H1 (cell line): ENCODE measurements around the gene ADGRE2. TPM values are rescaled to one million over a fixed set of nuclear protein-coding genes. Genes with fewer than 3 reads are reported as not detected.

Experiments
- CTCF ChIA-PET: fragments of 300-600 bp; sonication (Branson Sonifier 250); formaldehyde crosslinking; loops from one replicate; lab custom pipeline; 2021; ENCODE audit not compliant: partially characterized antibody; lab: Charles Lee
- POLR2A ChIA-PET: fragments of 300-600 bp; sonication (Branson Sonifier 250); formaldehyde crosslinking; loops from one replicate; lab custom pipeline; 2021; ENCODE audit warnings: inconsistent platforms; ENCODE audit not compliant: partially characterized antibody; lab: Charles Lee
- DNase-seq, 2 experiments: peaks; one replicate each; pipeline versions ENCODE4 v3.0.0 to v3.0.0-alpha.2; 2010 to 2022; ENCODE audit warnings: low spot score in 2 of 2, low read depth in 1 of 2, mixed read lengths in 1 of 2
- FAIRE-seq: peaks from 2 replicates; lab custom pipeline; 2011; peaks lifted over from hg19 to GRCh38; lab: Jason Lieb, UNC
- H2AFZ ChIP-seq: 2 replicates; pipeline ENCODE4 v1.8.1; 2012; ENCODE audit warnings: low read length, inconsistent platforms
- H2AK5ac ChIP-seq: 2 replicates; pipeline ENCODE4 v1.6.1; 2013; ENCODE audit warnings: low read depth, low read length
- H2BK120ac ChIP-seq: replicated peaks from 2 replicates; pipeline ENCODE3; 2013; ENCODE audit warnings: low read depth, low read length, inconsistent platforms
- H2BK12ac ChIP-seq: 2 replicates; pipeline ENCODE4 v1.6.1; 2013; ENCODE audit warnings: low read depth, low read length
- H2BK15ac ChIP-seq: 2 replicates; pipeline ENCODE4 v1.6.1; 2013; ENCODE audit warnings: low read length
- H2BK20ac ChIP-seq: 2 replicates; pipeline ENCODE4 v1.6.1; 2013; ENCODE audit warnings: low read length
- H2BK5ac ChIP-seq: 2 replicates; pipeline ENCODE4 v1.6.1; 2013; ENCODE audit warnings: low read depth, low read length
- H3K14ac ChIP-seq: 2 replicates; pipeline ENCODE4 v1.6.1; 2013; ENCODE audit warnings: inconsistent platforms; ENCODE audit not compliant: insufficient read length
- H3K18ac ChIP-seq: 2 replicates; pipeline ENCODE4 v1.6.1; 2013; ENCODE audit warnings: low read length; ENCODE audit errors: extremely low read depth
- H3K23ac ChIP-seq: 2 replicates; pipeline ENCODE4 v1.6.1; 2013; ENCODE audit warnings: inconsistent platforms; ENCODE audit not compliant: insufficient read length
- H3K23me2 ChIP-seq: 2 replicates; pipeline ENCODE4 v1.6.1; 2013; ENCODE audit warnings: low read depth, low read length
- H3K27ac ChIP-seq: 2 replicates; pipeline ENCODE4 v1.6.1; 2011; ENCODE audit warnings: low read depth, low read length, inconsistent platforms
- H3K27me3 ChIP-seq, 4 experiments: replicated peaks in 1 of 4; 1 replicate in 1 of 4; 2 replicates in 3 of 4; pipeline versions ENCODE4 v1.6.1 to v1.8.1; 2011 to 2013; ENCODE audit warnings: low read length in 3 of 4, mild to moderate bottlenecking in 3 of 4, inconsistent platforms in 2 of 4, mixed read lengths in 2 of 4, moderate library complexity in 1 of 4; ENCODE audit not compliant: control insufficient read depth in 3 of 4, insufficient read depth in 3 of 4; ENCODE audit errors: extremely low read depth in 1 of 4
- H3K36me3 ChIP-seq, 4 experiments: 2 replicates each; pipeline versions ENCODE4 v1.6.1 to v1.8.1; 2011 to 2013; ENCODE audit warnings: mild to moderate bottlenecking in 4 of 4, low read length in 3 of 4, moderate library complexity in 2 of 4, control low read depth in 1 of 4, inconsistent platforms in 1 of 4; ENCODE audit not compliant: insufficient read depth in 4 of 4, control insufficient read depth in 2 of 4
- H3K4ac ChIP-seq: replicated peaks from 2 replicates; pipeline ENCODE3; 2013; ENCODE audit warnings: low read length, low read depth, mixed read lengths, inconsistent platforms; ENCODE audit not compliant: insufficient read length
- H3K4me1 ChIP-seq, 4 experiments: replicated peaks in 1 of 4; 1 replicate in 1 of 4; 2 replicates in 3 of 4; pipeline versions ENCODE4 v1.6.1 to v1.8.1; 2011 to 2013; ENCODE audit warnings: low read length in 3 of 4, inconsistent platforms in 2 of 4, mixed read lengths in 1 of 4; ENCODE audit not compliant: insufficient read depth in 4 of 4, control insufficient read depth in 3 of 4
- H3K4me2 ChIP-seq, 2 experiments: 2 replicates each; pipeline versions ENCODE4 v1.6.1 to v1.8.1; 2011 to 2013; ENCODE audit warnings: low read depth in 2 of 2, low read length in 2 of 2, control low read depth in 1 of 2, inconsistent platforms in 1 of 2, mild to moderate bottlenecking in 1 of 2; ENCODE audit not compliant: insufficient read depth in 1 of 2
- H3K4me3 ChIP-seq, 4 experiments: fragments of 200-600, 300-600 bp in 1 of 4; sonication (generic), shearing (Covaris generic), sonication (Bioruptor Twin) in 1 of 4; 2 replicates each; pipeline versions ENCODE4 v1.5.1 to v1.8.1; 2011 to 2016; ENCODE audit warnings: low read length in 4 of 4, low read depth in 3 of 4, control low read depth in 2 of 4, inconsistent platforms in 2 of 4, mild to moderate bottlenecking in 2 of 4, mixed read lengths in 1 of 4, moderate library complexity in 1 of 4; ENCODE audit not compliant: insufficient read depth in 2 of 4; ENCODE audit errors: extremely low read depth in 1 of 4
- H3K56ac ChIP-seq: replicated peaks from 2 replicates; pipeline ENCODE3; 2013; ENCODE audit warnings: low read depth, mild to moderate bottlenecking, mixed read lengths, low read length, inconsistent platforms; ENCODE audit not compliant: insufficient read length
- H3K79me1 ChIP-seq: 2 replicates; pipeline ENCODE4 v1.6.1; 2013; ENCODE audit warnings: low read depth, low read length, control low read depth
- H3K79me2 ChIP-seq, 2 experiments: 2 replicates each; pipeline versions ENCODE4 v1.6.1 to v1.8.1; 2012 to 2013; ENCODE audit warnings: low read length in 2 of 2, mild to moderate bottlenecking in 2 of 2, inconsistent platforms in 1 of 2; ENCODE audit not compliant: insufficient read depth in 2 of 2, control insufficient read depth in 1 of 2
- H3K9ac ChIP-seq, 4 experiments: replicated peaks in 1 of 4; 1 replicate in 1 of 4; 2 replicates in 3 of 4; pipeline versions ENCODE4 v1.6.1 to v1.8.1; 2011 to 2013; ENCODE audit warnings: low read depth in 3 of 4, low read length in 3 of 4, control low read depth in 2 of 4, mild to moderate bottlenecking in 2 of 4, moderate library complexity in 2 of 4, inconsistent platforms in 1 of 4; ENCODE audit errors: extremely low read depth in 1 of 4
- H3K9me3 ChIP-seq, 2 experiments: 2 replicates each; pipeline versions ENCODE4 v1.6.1 to v1.8.1; 2012 to 2013; ENCODE audit warnings: mild to moderate bottlenecking in 2 of 2, moderate library complexity in 2 of 2, control low read depth in 1 of 2, inconsistent platforms in 1 of 2, low read depth in 1 of 2, low read length in 1 of 2, mixed read lengths in 1 of 2; ENCODE audit not compliant: insufficient read depth in 2 of 2
- H4K20me1 ChIP-seq, 2 experiments: replicated peaks in 1 of 2; 2 replicates each; pipeline versions ENCODE3 to v1.8.1; 2011 to 2013; ENCODE audit warnings: inconsistent platforms in 2 of 2, low read length in 2 of 2, mild to moderate bottlenecking in 1 of 2; ENCODE audit not compliant: insufficient read depth in 2 of 2, control insufficient read depth in 1 of 2
- H4K5ac ChIP-seq: 2 replicates; pipeline ENCODE4 v1.6.1; 2013; ENCODE audit warnings: low read length, low read depth, mixed read lengths, inconsistent platforms; ENCODE audit not compliant: insufficient read length
- H4K8ac ChIP-seq: 2 replicates; pipeline ENCODE4 v1.8.0; 2013; ENCODE audit warnings: mild to moderate bottlenecking, moderate library complexity, low read length, inconsistent platforms; ENCODE audit not compliant: insufficient read depth; ENCODE audit errors: extremely low read depth
- H4K91ac ChIP-seq: replicated peaks from 2 replicates; pipeline ENCODE3; 2013; ENCODE audit warnings: low read length, mixed read lengths, inconsistent platforms; ENCODE audit not compliant: insufficient read length
- GABPA ChIP-seq: IDR thresholded peaks from 2 replicates; pipeline ENCODE4 v1.6.1; 2011; ENCODE audit warnings: mild to moderate bottlenecking, low read length, moderate library complexity, borderline replicate concordance; ENCODE audit not compliant: insufficient read depth
- HDAC2 ChIP-seq, 2 experiments: fragments of 300-600 bp in 1 of 2; sonication (generic) in 1 of 2; IDR thresholded peaks; 2 replicates each; pipeline ENCODE4 v1.6.1; 2011 to 2012; ENCODE audit warnings: low read depth in 2 of 2, low read length in 2 of 2, mild to moderate bottlenecking in 2 of 2, moderate library complexity in 2 of 2, borderline replicate concordance in 1 of 2, inconsistent platforms in 1 of 2
- MAFK ChIP-seq: IDR thresholded peaks from 2 replicates; pipeline ENCODE4 v1.6.1; 2012; ENCODE audit warnings: low read depth, mild to moderate bottlenecking, improper control_type of control experiment, low read length
- NANOG ChIP-seq: IDR thresholded peaks from 2 replicates; pipeline ENCODE4 v1.6.1; 2011; ENCODE audit warnings: low read length, low read depth, mild to moderate bottlenecking, inconsistent platforms; ENCODE audit not compliant: insufficient read depth, poor library complexity, severe bottlenecking
- PHF8 ChIP-seq: fragments of 200-600 bp; sonication (generic); conservative IDR thresholded peaks from 2 replicates; pipeline ENCODE4 v1.7.1; 2012; ENCODE audit warnings: low read depth, mild to moderate bottlenecking, inconsistent platforms, low read length, moderate library complexity
- RAD21 ChIP-seq, 2 experiments: IDR thresholded peaks in 1 of 2; conservative IDR thresholded peaks in 1 of 2; 2 replicates each; pipeline ENCODE4 v1.6.1; 2011; ENCODE audit warnings: low read depth in 2 of 2, low read length in 2 of 2, improper control_type of control experiment in 1 of 2, inconsistent platforms in 1 of 2, mild to moderate bottlenecking in 1 of 2, moderate library complexity in 1 of 2
- RFX5 ChIP-seq: IDR thresholded peaks from 2 replicates; pipeline ENCODE4 v1.6.1; 2011; ENCODE audit warnings: low read depth, low read length, improper control_type of control experiment, borderline replicate concordance
- SIRT6 ChIP-seq: IDR thresholded peaks from one replicate; pipeline ENCODE4 v1.7.1; 2012; ENCODE audit warnings: low read length, inconsistent platforms
- SP2 ChIP-seq: IDR thresholded peaks from 2 replicates; pipeline ENCODE4 v1.6.1; 2012; ENCODE audit warnings: mild to moderate bottlenecking, low read length, inconsistent platforms
- SP4 ChIP-seq: IDR thresholded peaks from 2 replicates; pipeline ENCODE4 v1.6.1; 2012; ENCODE audit warnings: low read length, inconsistent platforms
- SUZ12 ChIP-seq: fragments of 200-600 bp; sonication (generic); IDR thresholded peaks from 2 replicates; pipeline ENCODE4 v1.6.1; 2012; ENCODE audit warnings: mild to moderate bottlenecking, inconsistent platforms, low read length, moderate library complexity, mixed read lengths
- TAF7 ChIP-seq: optimal IDR thresholded peaks from 2 replicates; pipeline ENCODE3; 2011; ENCODE audit warnings: low read depth, mild to moderate bottlenecking, inconsistent platforms, low read length, moderate library complexity, borderline replicate concordance
- TCF12 ChIP-seq: IDR thresholded peaks from 2 replicates; pipeline ENCODE4 v1.6.1; 2011; ENCODE audit warnings: low read depth, mild to moderate bottlenecking, low read length
- WGBS, 2 experiments: shearing (Covaris generic) in 1 of 2; methylation state at CpG; one replicate each; pipeline versions ENCODE4 v1.1.6 to v1.1.7; 2013 to 2015; ENCODE audit warnings: low lambda C conversion rate in 2 of 2, mixed read lengths in 2 of 2, inconsistent platforms in 1 of 2, low coverage in 1 of 2, missing lambda C conversion rate in 1 of 2; ENCODE audit not compliant: insufficient replicate concordance in 2 of 2, insufficient coverage in 1 of 2, insufficient read length in 1 of 2; ENCODE audit errors: extremely low coverage in 1 of 2, missing lambda C conversion rate in 1 of 2; 5-methylcytosine and 5-hydroxymethylcytosine counted together
- polyA plus RNA-seq, 7 experiments: library from polyadenylated mRNA; depleted of rRNA in 3 of 7; stranded (reverse) in 5 of 7; unstranded in 2 of 7; fragments of >200 nt in 5 of 7; fragments of 200-250 nt in 2 of 7; gene quantifications; 1 replicate in 5 of 7; 2 replicates in 1 of 7; 4 replicates in 1 of 7; pipeline versions ENCODE4 v1.2.1 to v1.2.3, GENCODE V29; 2011 to 2013; ENCODE audit warnings: missing spikeins in 2 of 7, mixed read lengths in 2 of 7
- total RNA-seq: library from RNA; stranded (reverse); fragmentation: NEBNext Ultra II Directional; extraction: Animal tissue kit (Norgen Biotek cat#: 25700); gene quantifications from 2 replicates; pipeline ENCODE4 v1.2.1, GENCODE V29; 2021

ADGRE2 gene
- total and polyA plus RNA-seq, 2 of the 8 experiments (the other 6 are each of a cell fraction or from before 2014, with no cell fraction given) = 2.0 to 4.5 TPM

- H3K23me2 ChIP-seq = no peaks in the 10 kb centered on the region; the same call in 1 of the 2 replicates
- H3K4me1 ChIP-seq = no peaks in the 10 kb centered on the region
- H2BK120ac ChIP-seq = no peak overlapping the region
- H2AFZ ChIP-seq = no peak overlapping the region
- H3K27ac ChIP-seq = no peak overlapping the region
- WGBS, 2 experiments = 88% methylated on average over 5 of the region's 5 CpGs; no CpG with 5 or more reads in 1 of the 2 experiments
- H3K27me3 ChIP-seq = no peaks in the 10 kb centered on the region
- ChIA-PET CTCF (interaction anchor here (0.8 kb wide), 1 partner anchor 127 kb away, joined by 3 read pairs; no protein-coding TSS in a partner anchor), POLR2A (no interaction called here)
- no peak overlapping the region for H2BK20ac ChIP-seq
- no peaks in the 10 kb centered on the region; a peak in 1 of 4 replicates for H3K79me2 ChIP-seq
- no peak overlapping the region for H3K4me3 ChIP-seq
- no peak overlapping the region for H4K8ac ChIP-seq
- peaks cover 0 to 1% of the 10 kb centered on the region in 2 experiments for H4K20me1 ChIP-seq
- FAIRE-seq (no peak), DNase-seq (no peak)
- no peak overlapping the region for H2BK12ac ChIP-seq
- no peak overlapping the region for H3K14ac ChIP-seq
- H3K79me1 ChIP-seq = no peaks in the 10 kb centered on the region; the same call in 1 of the 2 replicates
- H3K9ac ChIP-seq = no peak overlapping the region
- H3K18ac ChIP-seq = no peak overlapping the region
- H2AK5ac ChIP-seq = no peak overlapping the region
- no peak overlapping the region for H2BK5ac ChIP-seq
- no peak overlapping the region for H3K4me2 ChIP-seq
- H2BK15ac ChIP-seq = no peak overlapping the region
- no peak overlapping the region for H3K56ac ChIP-seq
- H3K9me3 ChIP-seq = no peaks in the 10 kb centered on the region
- no peak overlapping the region for H3K4ac ChIP-seq
- H4K91ac ChIP-seq = no peak overlapping the region
- H4K5ac ChIP-seq = no peak overlapping the region
- H3K23ac ChIP-seq = no peak overlapping the region
- peaks cover 0 to 9% (median 5%) of the 10 kb centered on the region in 4 experiments; a peak in 5 of 8 replicates for H3K36me3 ChIP-seq
- no peak for TF ChIP-seq MAFK
- TF ChIP-seq SIRT6 = no peak
- no peak for TF ChIP-seq SP2
- no peak for TF ChIP-seq PHF8
- no peak for TF ChIP-seq SUZ12
- no peak for TF ChIP-seq HDAC2 (IDR thresholded peaks at IDR 0.05; ENCODE audit: borderline replicate concordance in 1 of 2, low read depth in 2 of 2, low read length in 2 of 2)
- TF ChIP-seq RAD21 (IDR thresholded peaks at IDR 0.05 in 1 of 2, conservative IDR thresholded peaks at IDR 0.05 in 1 of 2; ENCODE audit: low read depth in 2 of 2, low read length in 2 of 2) = no peak
- no peak for TF ChIP-seq RFX5
- no peak for TF ChIP-seq TAF7
- TF ChIP-seq NANOG = no peak
- no peak for TF ChIP-seq GABPA
- no peak for TF ChIP-seq TCF12
- no peak for TF ChIP-seq SP4
Observed at GRCh38 chr19:14695471-14695870, 82.9 kb downstream of the ADGRE2 start.
